Fibroblast of pulmonary artery (primary cell): ENCODE data around the gene MAPK4.

Source experiments
- DNase-seq: peaks from one replicate; pipeline ENCODE4 v3.0.0-alpha.2; 2010; ENCODE audit warnings: low read depth
- H3K4me3 ChIP-seq: replicated peaks from 2 replicates; pipeline ENCODE4 v1.5.1; 2011; ENCODE audit warnings: low read depth, mild to moderate bottlenecking, control low read depth, low read length, moderate library complexity
- TF ChIP-seq, protein P1 (sequence below): IDR thresholded peaks from 2 replicates; pipeline ENCODE4 v1.5.1; 2011; ENCODE audit warnings: mild to moderate bottlenecking, control low read depth, low read length, inconsistent platforms; ENCODE audit errors: missing control alignments

MAPK4 gene

DNA sequence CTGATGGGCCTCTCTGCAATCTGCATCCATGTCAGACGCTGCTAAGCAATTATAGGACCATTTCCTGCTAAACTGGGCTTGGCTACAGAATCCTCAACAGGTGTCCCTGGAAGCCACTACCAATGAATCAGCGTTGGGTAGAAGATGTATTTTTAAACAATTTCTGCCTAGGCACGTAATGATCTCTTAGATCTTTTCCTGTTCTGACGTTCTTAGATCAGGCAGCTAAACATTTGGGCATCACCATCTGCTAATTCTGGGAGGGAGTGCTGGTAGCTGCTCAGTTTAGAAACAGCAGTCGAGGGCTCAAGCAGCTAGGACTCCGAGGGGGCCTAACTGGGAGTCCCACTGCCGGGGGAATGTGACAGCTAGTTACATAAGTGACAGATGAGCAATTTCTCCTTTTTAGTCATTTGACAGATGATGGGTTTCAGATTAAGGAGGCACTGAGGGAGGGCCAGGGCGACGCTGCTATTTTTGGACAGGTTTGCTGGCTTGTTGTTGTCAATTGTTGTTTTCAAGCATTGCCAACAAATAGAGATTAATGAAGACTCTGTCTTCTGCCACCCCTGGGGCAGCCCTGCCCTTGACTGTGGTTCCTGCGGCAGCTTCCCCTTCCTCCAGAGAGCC, 167.2 kb downstream of the MAPK4 start:
- DNase-seq, result no peak
- H3K4me3 ChIP-seq, result no peak overlapping the region
- TF ChIP-seq, protein P1, sequence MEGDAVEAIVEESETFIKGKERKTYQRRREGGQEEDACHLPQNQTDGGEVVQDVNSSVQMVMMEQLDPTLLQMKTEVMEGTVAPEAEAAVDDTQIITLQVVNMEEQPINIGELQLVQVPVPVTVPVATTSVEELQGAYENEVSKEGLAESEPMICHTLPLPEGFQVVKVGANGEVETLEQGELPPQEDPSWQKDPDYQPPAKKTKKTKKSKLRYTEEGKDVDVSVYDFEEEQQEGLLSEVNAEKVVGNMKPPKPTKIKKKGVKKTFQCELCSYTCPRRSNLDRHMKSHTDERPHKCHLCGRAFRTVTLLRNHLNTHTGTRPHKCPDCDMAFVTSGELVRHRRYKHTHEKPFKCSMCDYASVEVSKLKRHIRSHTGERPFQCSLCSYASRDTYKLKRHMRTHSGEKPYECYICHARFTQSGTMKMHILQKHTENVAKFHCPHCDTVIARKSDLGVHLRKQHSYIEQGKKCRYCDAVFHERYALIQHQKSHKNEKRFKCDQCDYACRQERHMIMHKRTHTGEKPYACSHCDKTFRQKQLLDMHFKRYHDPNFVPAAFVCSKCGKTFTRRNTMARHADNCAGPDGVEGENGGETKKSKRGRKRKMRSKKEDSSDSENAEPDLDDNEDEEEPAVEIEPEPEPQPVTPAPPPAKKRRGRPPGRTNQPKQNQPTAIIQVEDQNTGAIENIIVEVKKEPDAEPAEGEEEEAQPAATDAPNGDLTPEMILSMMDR, result no peak

DNA sequence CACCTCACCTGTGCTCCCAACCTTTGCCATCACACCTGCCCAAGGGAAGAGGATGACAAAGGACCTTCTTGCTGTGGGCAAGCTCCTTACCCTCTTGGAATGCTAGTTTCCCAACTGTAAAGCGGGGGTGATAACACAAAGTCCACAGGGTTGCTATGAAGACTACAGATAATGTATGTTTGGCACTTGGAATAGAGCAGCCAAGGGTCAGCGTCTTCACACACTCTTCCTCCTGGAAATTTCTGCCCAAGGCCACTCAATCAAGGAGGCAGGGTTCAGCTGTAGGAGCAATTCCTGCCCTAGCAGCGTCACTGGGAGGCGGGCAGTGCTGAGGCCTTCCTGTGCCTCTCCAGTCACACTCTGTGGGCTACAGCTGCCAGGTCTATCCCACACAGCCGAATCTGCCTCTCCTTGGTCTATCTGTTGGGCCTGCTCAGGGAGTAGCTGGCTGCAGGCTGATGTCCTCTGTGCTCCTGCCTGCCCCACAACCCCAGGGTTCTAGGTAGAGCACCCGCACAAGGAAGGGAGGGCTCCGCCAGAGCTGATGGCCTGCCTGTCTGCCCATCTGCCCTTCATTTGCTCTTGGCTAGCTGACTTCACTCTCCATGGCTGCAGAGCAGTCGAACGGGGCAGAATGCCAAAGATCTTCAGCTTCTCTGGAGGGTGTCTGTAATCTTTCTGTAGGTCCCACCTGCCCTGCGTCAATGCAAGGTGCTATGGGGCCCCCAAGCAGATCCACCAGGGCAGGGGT, 168.0 kb downstream of the MAPK4 start:
- TF ChIP-seq, protein P1, result no peak
- H3K4me3 ChIP-seq, result no peak overlapping the region

DNA sequence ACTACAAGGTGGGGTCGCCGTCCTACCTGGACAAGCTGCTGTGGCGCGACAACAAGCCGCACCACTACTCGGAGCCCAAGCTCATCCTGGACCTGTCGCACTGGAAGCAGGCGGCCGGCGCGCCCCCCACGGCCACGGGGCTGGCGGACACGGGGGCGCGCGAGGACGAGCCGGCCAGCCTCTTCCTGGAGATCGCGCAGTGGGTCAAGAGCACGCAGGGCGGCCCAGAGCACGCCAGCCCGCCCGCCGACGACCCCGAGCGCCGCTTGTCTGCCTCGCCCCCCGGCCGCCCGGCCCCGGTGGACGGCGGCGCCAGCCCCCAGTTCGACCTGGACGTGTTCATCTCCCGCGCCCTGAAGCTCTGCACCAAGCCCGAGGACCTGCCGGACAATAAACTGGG, 169.5 kb downstream of the MAPK4 start:
- TF ChIP-seq, protein P1, result no peak
- DNase-seq, result no peak
- H3K4me3 ChIP-seq, result no peak overlapping the region

More for the DNA sequence above, 168.0 kb downstream of the MAPK4 start:
- no peak for DNase-seq

DNA sequence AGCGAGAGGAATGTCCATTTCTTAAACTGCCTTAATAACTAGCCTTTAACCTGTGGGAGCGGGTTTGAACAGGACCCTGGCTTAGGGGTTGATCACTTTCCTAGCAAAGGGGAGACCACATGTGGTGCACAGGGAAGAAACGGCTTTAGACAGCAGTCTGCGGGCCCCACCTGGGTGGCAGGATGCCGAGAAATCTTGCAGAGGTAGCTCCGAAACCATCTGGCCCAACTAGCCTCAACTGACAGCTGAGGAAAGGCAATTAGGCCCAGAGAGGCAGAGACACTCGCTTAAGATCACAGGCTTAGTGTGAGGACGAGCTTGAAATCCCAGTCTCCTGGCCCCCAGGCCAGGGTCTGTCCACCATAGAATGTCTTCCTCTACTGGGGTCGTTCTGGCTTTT, 170.1 kb downstream of the MAPK4 start:
- TF ChIP-seq, protein P1, result no peak
- no peak overlapping the region for H3K4me3 ChIP-seq
- DNase-seq, result no peak

DNA sequence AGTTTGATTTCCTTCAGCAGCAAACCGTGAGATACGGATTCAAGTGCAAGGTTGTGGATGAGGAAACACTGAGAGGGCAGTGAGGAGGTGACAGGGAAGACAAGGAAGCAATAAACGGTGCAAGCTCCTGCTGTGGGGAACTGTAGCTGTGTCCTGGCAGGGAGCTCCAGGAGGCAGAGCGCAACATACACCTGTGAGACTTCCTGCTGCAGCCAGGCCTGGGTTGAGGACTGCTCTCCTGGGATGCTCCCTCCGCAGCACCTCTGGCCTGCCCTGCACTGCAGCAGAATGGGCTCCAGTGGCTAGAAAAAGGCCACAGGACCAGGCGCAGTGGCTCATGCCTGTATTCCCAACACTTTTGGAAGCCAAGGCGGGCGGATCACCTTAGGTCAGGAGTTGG, 174.5 kb downstream of the MAPK4 start:
- TF ChIP-seq, protein P1, result no peak
- DNase-seq, result no peak
- H3K4me3 ChIP-seq, result no peak overlapping the region

DNA sequence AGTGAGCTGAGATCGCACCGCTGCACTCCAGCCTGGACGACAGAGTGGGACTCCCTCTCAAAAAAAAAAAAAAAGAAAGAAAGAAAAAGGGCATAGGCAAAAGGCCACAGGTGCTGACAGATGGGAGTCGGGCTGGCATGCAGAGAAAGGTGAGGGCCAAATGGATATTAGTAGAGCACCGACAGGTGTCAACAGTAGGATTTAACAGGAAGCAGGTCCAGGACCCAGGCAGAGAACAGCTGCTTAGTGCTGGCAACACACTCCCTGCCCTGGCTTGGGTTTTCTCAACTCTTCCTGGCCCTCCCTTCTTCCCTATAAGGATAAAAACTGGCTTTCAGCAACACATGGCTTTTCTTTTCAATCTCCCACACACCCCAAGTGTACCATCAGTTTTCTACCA, 175.0 kb downstream of the MAPK4 start:
- no peak for DNase-seq
- TF ChIP-seq, protein P1, result no peak
- no peak overlapping the region for H3K4me3 ChIP-seq
